BLaER1 treated with 17β-estradiol and CSF1 and Interleukin-3, amounts not matched to agents 10 nM and 100 nM (cell line): Measurements from ENCODE around the gene ETS2.

Source experiments
- H3K27ac ChIP-seq, 11 experiments: shearing (Covaris generic); formaldehyde crosslinking; 2 replicates each; pipeline ENCODE4 v1.8.1; 2022
- H3K27me3 ChIP-seq, 11 experiments: shearing (Covaris generic); formaldehyde crosslinking; 2 replicates each; pipeline ENCODE4 v1.8.1; 2022
- H3K36me3 ChIP-seq, 11 experiments: shearing (Covaris generic); formaldehyde crosslinking; 2 replicates each; pipeline ENCODE4 v1.8.1; 2022
- H3K4me1 ChIP-seq, 10 experiments: shearing (Covaris generic); formaldehyde crosslinking; 2 replicates each; pipeline ENCODE4 v1.8.1; 2022
- H3K4me2 ChIP-seq, 11 experiments: shearing (Covaris generic); formaldehyde crosslinking; 2 replicates each; pipeline ENCODE4 v1.8.1; 2022
- H3K4me3 ChIP-seq, 10 experiments: shearing (Covaris generic); formaldehyde crosslinking; 2 replicates each; pipeline ENCODE4 v1.8.1; 2022
- H3K9ac ChIP-seq, 11 experiments: shearing (Covaris generic); formaldehyde crosslinking; 2 replicates each; pipeline ENCODE4 v1.8.1; 2022
- H3K9me3 ChIP-seq, 11 experiments: shearing (Covaris generic); formaldehyde crosslinking; replicated peaks in 1 of 11; 2 replicates each; pipeline ENCODE4 v1.8.1; 2022
- H4K20me1 ChIP-seq, 11 experiments: shearing (Covaris generic); formaldehyde crosslinking; 2 replicates each; pipeline ENCODE4 v1.8.1; 2022
- Cebpa-rat ChIP-seq, 11 experiments: shearing (Covaris generic); IDR thresholded peaks; 2 replicates each; pipeline ENCODE4 v1.8.1; 2022

Gene ETS2

DNA sequence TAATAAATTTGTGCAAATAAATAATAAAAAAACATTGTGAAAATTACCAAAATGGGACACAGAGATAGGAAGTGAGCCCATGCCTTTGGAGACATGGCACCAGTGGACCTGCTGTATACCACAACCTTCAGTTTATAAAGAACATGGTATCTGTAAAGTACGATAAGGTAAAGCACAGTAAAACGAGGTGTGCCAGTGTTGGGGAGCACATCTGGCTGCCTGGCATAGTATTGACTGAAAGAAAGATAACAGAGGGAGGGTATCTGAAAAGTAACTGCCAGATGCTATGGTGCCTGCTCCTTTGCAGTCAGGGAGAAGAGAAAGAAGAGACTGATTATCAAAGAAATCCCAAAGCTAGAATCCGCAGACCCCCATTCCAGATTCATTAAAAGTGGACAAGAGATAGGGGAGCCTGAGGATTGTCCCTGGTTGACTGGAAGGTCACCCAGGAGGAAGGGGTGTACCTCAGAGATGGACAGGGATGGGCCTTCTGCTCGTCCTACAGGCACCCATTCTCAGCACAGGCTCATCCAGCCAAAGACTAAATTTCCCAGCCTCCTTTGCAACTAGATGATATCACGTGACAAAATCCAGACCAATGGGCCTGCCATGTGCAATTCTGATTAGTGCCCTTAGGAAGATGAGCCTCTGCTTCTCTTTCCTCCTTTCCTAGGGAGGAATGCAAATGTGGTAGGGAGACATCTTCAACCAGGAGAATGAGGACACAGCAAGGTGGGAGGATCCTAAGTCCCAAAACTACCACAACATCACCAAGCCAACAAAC is 12.9 kb upstream of the ETS2 start:
- Histone ChIP-seq H3K9ac (no peak overlapping the region), H3K27me3 (peaks cover 0 to 16% (median 0%) of the 10 kb centered on the region in 11 experiments; a peak in 2 of 22 replicates), H3K27ac (peak overlapping the region in 1 of 11 experiments; percentile 24; a peak in 1 of 22 replicates), H4K20me1 (no peaks in the 10 kb centered on the region), H3K9me3 (peaks cover 0 to 35% (median 21%) of the 10 kb centered on the region in 11 experiments; a peak in 18 of 22 replicates), H3K36me3 (no peaks in the 10 kb centered on the region), H3K4me1 (peaks cover 50 to 78% (median 64%) of the 10 kb centered on the region in 10 experiments), H3K4me3 (no peak overlapping the region), H3K4me2 (no peak overlapping the region)
- no peak for TF ChIP-seq Cebpa-rat (IDR thresholded peaks at IDR 0.05)

DNA sequence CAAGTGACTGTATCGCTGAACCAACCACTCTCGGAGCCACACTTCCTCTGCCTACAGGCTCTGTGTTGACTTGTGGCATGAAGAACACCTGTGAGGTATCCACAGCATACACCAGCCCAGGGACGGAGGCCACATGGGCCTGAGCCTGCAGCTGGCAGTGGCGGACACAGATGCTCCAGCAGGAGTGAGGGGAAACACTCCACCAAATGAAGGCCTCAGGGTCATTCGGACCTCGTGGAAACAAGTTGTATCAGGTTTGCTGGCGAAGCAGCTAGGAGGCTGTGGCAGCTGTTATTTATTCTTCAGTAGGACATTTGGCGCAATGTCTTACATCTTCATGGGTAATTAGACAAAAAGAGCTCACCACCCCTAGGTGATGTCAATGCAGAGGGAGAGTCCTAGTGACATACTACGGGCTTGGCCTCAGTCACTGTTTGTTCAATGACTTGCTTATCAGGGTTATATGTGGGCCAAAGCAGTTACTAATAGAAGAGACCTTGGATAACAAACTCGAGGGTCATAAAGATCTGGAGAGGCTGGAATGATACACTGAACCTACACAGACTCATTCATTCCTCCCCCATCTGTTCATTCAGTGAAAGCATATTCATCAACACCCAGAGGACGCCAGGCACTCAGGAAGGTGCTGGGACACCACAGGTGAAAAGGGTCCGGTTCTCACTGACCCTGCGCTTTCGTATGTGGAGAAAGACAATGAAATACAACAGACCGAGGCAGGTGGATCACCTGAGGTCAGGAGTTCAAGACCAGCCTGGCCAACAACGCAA is 11.6 kb upstream of the ETS2 start:
- peak overlapping the region in 7 of 11 experiments; percentile 7 to 62 (median 22); a peak in 8 of 22 replicates for H3K4me2 ChIP-seq
- peaks cover 49 to 70% (median 57%) of the 10 kb centered on the region in 10 experiments for H3K4me1 ChIP-seq
- H3K4me3 ChIP-seq: no peak overlapping the region
- no peak overlapping the region for H3K27ac ChIP-seq
- H3K9ac ChIP-seq: no peak overlapping the region
- H3K27me3 ChIP-seq: peaks cover 0 to 8% (median 0%) of the 10 kb centered on the region in 11 experiments; a peak in 1 of 22 replicates
- H3K9me3 ChIP-seq: peaks cover 0 to 34% (median 21%) of the 10 kb centered on the region in 11 experiments; a peak in 18 of 22 replicates
- H3K36me3 ChIP-seq: no peaks in the 10 kb centered on the region
- TF ChIP-seq Cebpa-rat (IDR thresholded peaks at IDR 0.05): no peak
- H4K20me1 ChIP-seq: no peaks in the 10 kb centered on the region

DNA sequence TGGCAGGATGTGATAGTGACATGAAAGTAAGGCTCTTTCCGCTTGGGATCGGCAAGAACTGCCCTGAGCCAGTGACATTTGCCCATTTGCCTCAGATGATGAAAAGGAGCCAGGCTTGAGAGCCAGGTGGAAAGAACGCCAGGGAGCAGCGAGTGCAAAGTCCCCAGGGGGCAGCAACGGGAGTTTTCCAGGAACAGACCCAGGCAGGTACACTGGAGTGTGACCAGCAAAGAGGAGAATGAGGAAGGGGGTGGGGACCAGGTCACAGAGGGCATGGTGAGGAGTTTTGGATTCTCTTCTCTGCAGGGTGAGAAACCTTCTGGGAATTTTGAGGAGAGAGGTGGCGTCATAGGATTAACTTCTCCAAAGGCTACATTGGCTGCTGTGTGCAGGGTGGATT is 10.8 kb upstream of the ETS2 start:
- Histone ChIP-seq H3K36me3 (no peaks in the 10 kb centered on the region), H3K4me2 (peak overlapping the region; percentile 53 to 80 (median 66); a peak in 21 of 22 replicates), H3K4me1 (peaks cover 42 to 62% (median 49%) of the 10 kb centered on the region in 10 experiments), H3K9ac (no peak overlapping the region), H4K20me1 (no peaks in the 10 kb centered on the region), H3K9me3 (peaks cover 0 to 27% (median 20%) of the 10 kb centered on the region in 11 experiments; a peak in 18 of 22 replicates), H3K27me3 (peaks cover 0 to 8% (median 0%) of the 10 kb centered on the region in 11 experiments; a peak in 1 of 22 replicates), H3K4me3 (no peak overlapping the region), H3K27ac (0 out of 22 replicates have a peak overlapping the region, but pooled peaks of 1 of the 11 experiments have one; percentile 39)
- TF ChIP-seq Cebpa-rat (IDR thresholded peaks at IDR 0.05): no peak

- Histone ChIP-seq H3K9ac (0 out of 22 replicates have a peak overlapping the region, but pooled peaks of 1 of the 11 experiments have one; percentile 1), H3K4me1 (peaks cover 37 to 57% (median 44%) of the 10 kb centered on the region in 10 experiments), H3K4me3 (no peak overlapping the region), H3K9me3 (peaks cover 0 to 27% (median 20%) of the 10 kb centered on the region in 11 experiments; a peak in 18 of 22 replicates), H4K20me1 (no peaks in the 10 kb centered on the region), H3K36me3 (no peaks in the 10 kb centered on the region), H3K27ac (peak overlapping the region in 6 of 11 experiments; percentile 3 to 50 (median 20); a peak in 7 of 22 replicates), H3K4me2 (peak overlapping the region; percentile 53 to 80 (median 66)), H3K27me3 (peaks cover 0 to 8% (median 0%) of the 10 kb centered on the region in 11 experiments; a peak in 1 of 22 replicates)
- no peak for TF ChIP-seq Cebpa-rat (IDR thresholded peaks at IDR 0.05)
Measured at GRCh38 chr21:38795475-38795874, 10.3 kb upstream of the ETS2 start.

DNA sequence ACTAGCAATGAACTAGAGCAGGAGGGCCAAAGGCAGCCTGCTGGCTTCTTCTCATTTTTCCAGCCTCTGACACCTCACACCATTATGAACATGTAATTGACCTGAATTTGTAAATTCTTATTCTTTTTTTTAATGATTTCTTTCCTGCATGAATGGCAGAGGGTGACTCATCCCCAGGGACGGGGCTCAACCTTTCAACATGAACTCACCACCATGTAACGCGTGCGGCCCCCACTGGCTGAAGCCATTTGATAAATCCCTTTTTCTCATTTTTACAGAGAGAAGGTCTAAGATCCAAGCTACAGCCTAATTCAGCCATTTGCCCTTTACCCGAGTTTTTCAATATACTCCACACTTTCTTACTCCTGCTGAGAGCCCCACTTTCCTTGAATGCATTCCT is 9.3 kb upstream of the ETS2 start:
- H3K4me1 ChIP-seq: peaks cover 27 to 47% (median 35%) of the 10 kb centered on the region in 10 experiments
- H3K27ac ChIP-seq: peak overlapping the region in 4 of 11 experiments; percentile 9 to 50 (median 36); a peak in 4 of 22 replicates
- H3K9me3 ChIP-seq: peaks cover 0 to 27% (median 18%) of the 10 kb centered on the region in 11 experiments; a peak in 18 of 22 replicates
- no peaks in the 10 kb centered on the region for H4K20me1 ChIP-seq
- H3K4me3 ChIP-seq: no peak overlapping the region
- no peaks in the 10 kb centered on the region for H3K36me3 ChIP-seq
- TF ChIP-seq Cebpa-rat (IDR thresholded peaks at IDR 0.05): no peak
- peak overlapping the region; percentile 31 to 80 (median 66); a peak in 21 of 22 replicates for H3K4me2 ChIP-seq
- H3K27me3 ChIP-seq: peaks cover 0 to 8% (median 0%) of the 10 kb centered on the region in 11 experiments; a peak in 1 of 22 replicates
- 0 out of 22 replicates have a peak overlapping the region, but pooled peaks of 1 of the 11 experiments have one; percentile 2 for H3K9ac ChIP-seq

DNA sequence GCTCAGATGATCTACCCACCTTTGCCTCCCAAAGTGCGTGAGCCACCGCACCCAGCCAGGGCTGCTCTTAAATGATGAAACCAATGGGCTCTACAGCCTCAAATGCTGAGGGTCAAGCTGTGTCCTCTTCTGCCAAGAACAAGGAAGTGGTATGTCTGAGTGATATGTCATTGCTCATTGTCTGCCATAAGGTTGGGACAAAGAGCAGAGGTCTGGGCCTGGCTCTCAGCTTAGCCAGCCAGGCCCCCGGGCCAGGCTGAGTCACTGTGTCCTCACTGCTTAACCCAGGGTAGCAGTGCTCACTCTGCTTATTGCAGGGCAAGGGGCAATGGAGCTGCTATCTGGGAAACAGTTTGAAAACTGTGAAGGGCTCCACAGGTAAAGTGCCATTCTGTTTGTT is 8.3 kb upstream of the ETS2 start:
- H3K9me3 ChIP-seq: peaks cover 0 to 17% (median 9%) of the 10 kb centered on the region in 11 experiments; a peak in 15 of 22 replicates
- no peak overlapping the region for H3K9ac ChIP-seq
- H3K27ac ChIP-seq: no peak overlapping the region
- H3K4me2 ChIP-seq: peak overlapping the region in 4 of 11 experiments; percentile 3 to 62 (median 40); a peak in 5 of 22 replicates
- TF ChIP-seq Cebpa-rat (IDR thresholded peaks at IDR 0.05): no peak
- H3K36me3 ChIP-seq: no peaks in the 10 kb centered on the region
- no peaks in the 10 kb centered on the region for H4K20me1 ChIP-seq
- peaks cover 22 to 37% (median 30%) of the 10 kb centered on the region in 10 experiments for H3K4me1 ChIP-seq
- no peak overlapping the region for H3K4me3 ChIP-seq
- H3K27me3 ChIP-seq: peaks cover 0 to 8% (median 0%) of the 10 kb centered on the region in 11 experiments; a peak in 1 of 22 replicates

- H3K27ac ChIP-seq: no peak overlapping the region
- H3K9me3 ChIP-seq: peaks cover 0 to 11% (median 4%) of the 10 kb centered on the region in 11 experiments; a peak in 13 of 22 replicates
- peaks cover 0 to 8% (median 0%) of the 10 kb centered on the region in 11 experiments; a peak in 1 of 22 replicates for H3K27me3 ChIP-seq
- H3K4me1 ChIP-seq: peaks cover 22 to 37% (median 30%) of the 10 kb centered on the region in 10 experiments
- TF ChIP-seq Cebpa-rat (IDR thresholded peaks at IDR 0.05): no peak
- H3K9ac ChIP-seq: no peak overlapping the region
- H4K20me1 ChIP-seq: no peaks in the 10 kb centered on the region
- no peaks in the 10 kb centered on the region for H3K36me3 ChIP-seq
- no peak overlapping the region for H3K4me3 ChIP-seq
- H3K4me2 ChIP-seq: no peak overlapping the region
Measured at GRCh38 chr21:38798081-38798480, 7.6 kb upstream of the ETS2 start.

- H3K4me3 ChIP-seq: no peak overlapping the region
- no peak overlapping the region for H3K27ac ChIP-seq
- no peaks in the 10 kb centered on the region for H3K36me3 ChIP-seq
- no peak for TF ChIP-seq Cebpa-rat (IDR thresholded peaks at IDR 0.05)
- peaks cover 0 to 8% (median 0%) of the 10 kb centered on the region in 11 experiments; a peak in 1 of 22 replicates for H3K27me3 ChIP-seq
- H3K4me1 ChIP-seq: peaks cover 22 to 37% (median 29%) of the 10 kb centered on the region in 10 experiments
- H3K4me2 ChIP-seq: no peak overlapping the region
- no peaks in the 10 kb centered on the region for H4K20me1 ChIP-seq
- H3K9ac ChIP-seq: no peak overlapping the region
- peaks cover 0 to 7% (median 0%) of the 10 kb centered on the region in 11 experiments; a peak in 6 of 22 replicates for H3K9me3 ChIP-seq
Measured at GRCh38 chr21:38798481-38798882, 7.2 kb upstream of the ETS2 start.
